ENCODE measurements around the gene ASB10.

- TF ChIP-seq CTCF (IDR thresholded peaks at IDR 0.05) (no peak), POLR2A (IDR thresholded peaks at IDR 0.05) (no peak)
Observed at GRCh38 chr7:151205730-151206129, 18.7 kb upstream of the ASB10 start.
